Measurements from ENCODE around the gene SH3PXD2A.

Gene SH3PXD2A

GRCh38 chr10:103598654-103599115 lies 256.7 kb downstream of the SH3PXD2A start:
- Mint-ChIP-seq H3K27ac (ENCODE audit: low read depth) (no peak overlapping the region), H3K27me3 (no peaks in the 10 kb centered on the region), H3K4me3 (no peak overlapping the region), H3K9me3 (no peaks in the 10 kb centered on the region), H3K4me1 (no peaks in the 10 kb centered on the region), H3K36me3 (ENCODE audit: insufficient read depth) (peaks cover 2% of the 10 kb centered on the region)
- ATAC-seq (replicated peaks; ENCODE audit: extremely low read depth, poor library complexity, severe bottlenecking) (no peak), DNase-seq (ENCODE audit: low spot score in 2 of 2) (no peak)

GRCh38 chr10:103597003-103597402 lies 258.4 kb downstream of the SH3PXD2A start:
- no peak for ATAC-seq (replicated peaks; ENCODE audit: extremely low read depth, poor library complexity, severe bottlenecking)
- no peaks in the 10 kb centered on the region for H3K4me1 Mint-ChIP-seq
- no peak for DNase-seq (ENCODE audit: low spot score in 2 of 2)
- H3K36me3 Mint-ChIP-seq (ENCODE audit: insufficient read depth) = peaks cover 2% of the 10 kb centered on the region
- no peaks in the 10 kb centered on the region for H3K27me3 Mint-ChIP-seq
- no peak overlapping the region for H3K4me3 Mint-ChIP-seq
- no peak overlapping the region for H3K27ac Mint-ChIP-seq (ENCODE audit: low read depth)
- H3K9me3 Mint-ChIP-seq = no peaks in the 10 kb centered on the region

- no peak for ATAC-seq (replicated peaks; ENCODE audit: extremely low read depth, poor library complexity, severe bottlenecking)
- no peak overlapping the region for H3K4me3 Mint-ChIP-seq
- H3K27ac Mint-ChIP-seq (ENCODE audit: low read depth) = no peak overlapping the region
- no peaks in the 10 kb centered on the region for H3K9me3 Mint-ChIP-seq
- no peaks in the 10 kb centered on the region for H3K36me3 Mint-ChIP-seq (ENCODE audit: insufficient read depth)
- DNase-seq (ENCODE audit: low spot score in 2 of 2) = no peak
- H3K4me1 Mint-ChIP-seq = no peaks in the 10 kb centered on the region
- H3K27me3 Mint-ChIP-seq = no peaks in the 10 kb centered on the region
These were observed 259.2 kb downstream of the SH3PXD2A start for GRCh38 chr10:103595933-103596726.

- Mint-ChIP-seq H3K27me3 (no peaks in the 10 kb centered on the region), H3K9me3 (no peaks in the 10 kb centered on the region), H3K27ac (ENCODE audit: low read depth) (no peak overlapping the region), H3K4me3 (no peak overlapping the region), H3K4me1 (no peaks in the 10 kb centered on the region), H3K36me3 (ENCODE audit: insufficient read depth) (no peaks in the 10 kb centered on the region)
- DNase-seq (ENCODE audit: low spot score in 2 of 2) (no peak), ATAC-seq (replicated peaks; ENCODE audit: extremely low read depth, poor library complexity, severe bottlenecking) (no peak)
These were observed 262.3 kb downstream of the SH3PXD2A start for GRCh38 chr10:103593022-103593570.

- no peaks in the 10 kb centered on the region for H3K9me3 Mint-ChIP-seq
- DNase-seq (ENCODE audit: low spot score in 2 of 2) (no peak), ATAC-seq (replicated peaks; ENCODE audit: extremely low read depth, poor library complexity, severe bottlenecking) (peak; percentile 32)
- no peaks in the 10 kb centered on the region for H3K36me3 Mint-ChIP-seq (ENCODE audit: insufficient read depth)
- no peaks in the 10 kb centered on the region for H3K27me3 Mint-ChIP-seq
- no peak overlapping the region for H3K27ac Mint-ChIP-seq (ENCODE audit: low read depth)
- no peak overlapping the region for H3K4me3 Mint-ChIP-seq
- H3K4me1 Mint-ChIP-seq = no peaks in the 10 kb centered on the region
These were observed 263.0 kb downstream of the SH3PXD2A start for GRCh38 chr10:103592186-103593021.

- no peaks in the 10 kb centered on the region for H3K9me3 Mint-ChIP-seq
- H3K4me1 Mint-ChIP-seq = no peaks in the 10 kb centered on the region
- H3K27me3 Mint-ChIP-seq = no peaks in the 10 kb centered on the region
- H3K4me3 Mint-ChIP-seq = no peak overlapping the region
- DNase-seq (ENCODE audit: low spot score in 2 of 2) (no peak), ATAC-seq (replicated peaks; ENCODE audit: extremely low read depth, poor library complexity, severe bottlenecking) (no peak)
- no peaks in the 10 kb centered on the region for H3K36me3 Mint-ChIP-seq (ENCODE audit: insufficient read depth)
- H3K27ac Mint-ChIP-seq (ENCODE audit: low read depth) = no peak overlapping the region
These were observed 264.6 kb downstream of the SH3PXD2A start for GRCh38 chr10:103590744-103591291.

- H3K4me3 Mint-ChIP-seq = no peak overlapping the region
- no peak for ATAC-seq (replicated peaks; ENCODE audit: extremely low read depth, poor library complexity, severe bottlenecking)
These were observed 265.3 kb downstream of the SH3PXD2A start for GRCh38 chr10:103590060-103590459.

GRCh38 chr10:103589074-103589630 lies 266.2 kb downstream of the SH3PXD2A start:
- DNase-seq (ENCODE audit: low spot score in 2 of 2) = no peak
- Mint-ChIP-seq H3K4me3 (no peak overlapping the region), H3K36me3 (ENCODE audit: insufficient read depth) (peaks cover 4% of the 10 kb centered on the region), H3K4me1 (no peaks in the 10 kb centered on the region), H3K27ac (ENCODE audit: low read depth) (peak overlapping the region; percentile 63), H3K9me3 (no peaks in the 10 kb centered on the region), H3K27me3 (no peaks in the 10 kb centered on the region)
- ATAC-seq (replicated peaks; ENCODE audit: extremely low read depth, poor library complexity, severe bottlenecking) = no peak

More at GRCh38 chr10:103590060-103590459, 265.3 kb downstream of the SH3PXD2A start:
- no peaks in the 10 kb centered on the region for H3K9me3 Mint-ChIP-seq
- H3K27ac Mint-ChIP-seq (ENCODE audit: low read depth) = no peak overlapping the region
- no peaks in the 10 kb centered on the region for H3K4me1 Mint-ChIP-seq
- DNase-seq (ENCODE audit: low spot score in 2 of 2) = no peak
- peaks cover 2% of the 10 kb centered on the region for H3K36me3 Mint-ChIP-seq (ENCODE audit: insufficient read depth)
- H3K27me3 Mint-ChIP-seq = no peaks in the 10 kb centered on the region

- ATAC-seq (replicated peaks; ENCODE audit: extremely low read depth, poor library complexity, severe bottlenecking) (no peak), DNase-seq (ENCODE audit: low spot score in 2 of 2) (no peak)
- H3K4me1 Mint-ChIP-seq = peaks cover 5% of the 10 kb centered on the region
- no peaks in the 10 kb centered on the region for H3K27me3 Mint-ChIP-seq
- H3K4me3 Mint-ChIP-seq = no peak overlapping the region
- no peaks in the 10 kb centered on the region for H3K9me3 Mint-ChIP-seq
- no peak overlapping the region for H3K27ac Mint-ChIP-seq (ENCODE audit: low read depth)
- H3K36me3 Mint-ChIP-seq (ENCODE audit: insufficient read depth) = peaks cover 6% of the 10 kb centered on the region
These were observed 268.3 kb downstream of the SH3PXD2A start for GRCh38 chr10:103587073-103587472.

- Mint-ChIP-seq H3K9me3 (no peaks in the 10 kb centered on the region), H3K27ac (ENCODE audit: low read depth) (no peak overlapping the region), H3K4me1 (peaks cover 5% of the 10 kb centered on the region), H3K4me3 (peak overlapping the region; percentile 88), H3K36me3 (ENCODE audit: insufficient read depth) (peaks cover 6% of the 10 kb centered on the region), H3K27me3 (no peaks in the 10 kb centered on the region)
- ATAC-seq (replicated peaks; ENCODE audit: extremely low read depth, poor library complexity, severe bottlenecking) (no peak), DNase-seq (ENCODE audit: low spot score in 2 of 2) (no peak)
These were observed 270.4 kb downstream of the SH3PXD2A start for GRCh38 chr10:103585011-103585405.

- Mint-ChIP-seq H3K9me3 (no peaks in the 10 kb centered on the region), H3K27me3 (no peaks in the 10 kb centered on the region)
- peak in 1 of 2 donors; percentile 38 for DNase-seq (ENCODE audit: low spot score in 2 of 2)
These were observed 271.0 kb downstream of the SH3PXD2A start for GRCh38 chr10:103584216-103585010.

More at GRCh38 chr10:103584216-103585010, 271.0 kb downstream of the SH3PXD2A start:
- peak overlapping the region; percentile 83 for H3K27ac Mint-ChIP-seq (ENCODE audit: low read depth)
- peak; percentile 70 for ATAC-seq (replicated peaks; ENCODE audit: extremely low read depth, poor library complexity, severe bottlenecking)
- H3K4me1 Mint-ChIP-seq = peaks cover 5% of the 10 kb centered on the region
- H3K4me3 Mint-ChIP-seq = peak overlapping the region; percentile 88
- peaks cover 6% of the 10 kb centered on the region for H3K36me3 Mint-ChIP-seq (ENCODE audit: insufficient read depth)
